IPS DF 6.9 (cell line): ENCODE data around the gene ZNF488.

Source experiments
- DNase-seq: peaks from one replicate; pipeline ENCODE4 v3.0.0-alpha.2; 2013; ENCODE audit warnings: low read depth, low spot score
- H3K27ac ChIP-seq: one replicate; pipeline ENCODE4 v1.5.1; 2013; ENCODE audit warnings: low read length, control low read depth
- H3K27me3 ChIP-seq: 2 replicates; pipeline ENCODE4 v1.6.1; 2013; ENCODE audit warnings: mild to moderate bottlenecking, low read length; ENCODE audit not compliant: control insufficient read depth, insufficient read depth
- H3K36me3 ChIP-seq: 2 replicates; pipeline ENCODE4 v1.6.1; 2013; ENCODE audit warnings: low read length; ENCODE audit not compliant: control insufficient read depth, insufficient read depth
- H3K4me1 ChIP-seq: 2 replicates; pipeline ENCODE4 v1.6.1; 2013; ENCODE audit warnings: low read length; ENCODE audit not compliant: control insufficient read depth, insufficient read depth
- H3K4me3 ChIP-seq: 2 replicates; pipeline ENCODE4 v1.5.1; 2013; ENCODE audit warnings: mild to moderate bottlenecking, low read length
- H3K9me3 ChIP-seq: 2 replicates; pipeline ENCODE4 v1.6.1; 2013; ENCODE audit warnings: low read length, inconsistent platforms; ENCODE audit not compliant: control insufficient read depth, insufficient read depth
- WGBS: extraction: QIAGEN DNeasy Blood & Tissue Kit; methylation state at CpG from one replicate; pipeline ENCODE4 v1.1.7; 2013; ENCODE audit warnings: mixed read lengths, missing lambda C conversion rate; ENCODE audit not compliant: insufficient read length, insufficient coverage; 5-methylcytosine and 5-hydroxymethylcytosine counted together

The ZNF488 gene

GRCh38 chr10:47358457-47358856 is 25.6 kb downstream of the ZNF488 start:
- no peaks in the 10 kb centered on the region for H3K9me3 ChIP-seq
- no CpG with 5 or more reads among the region's 3 CpGs for WGBS
- H3K27me3 ChIP-seq: no peaks in the 10 kb centered on the region
- no peaks in the 10 kb centered on the region for H3K36me3 ChIP-seq
- H3K4me3 ChIP-seq: no peak overlapping the region
- DNase-seq: no peak
- H3K4me1 ChIP-seq: no peaks in the 10 kb centered on the region
- H3K27ac ChIP-seq: no peak overlapping the region

- no peaks in the 10 kb centered on the region for H3K27me3 ChIP-seq
- H3K36me3 ChIP-seq: no peaks in the 10 kb centered on the region
- no peaks in the 10 kb centered on the region for H3K4me1 ChIP-seq
- WGBS: no CpG with 5 or more reads among the region's 3 CpGs
- DNase-seq: no peak
- H3K4me3 ChIP-seq: no peak overlapping the region
- no peak overlapping the region for H3K27ac ChIP-seq
- no peaks in the 10 kb centered on the region for H3K9me3 ChIP-seq
Observed at GRCh38 chr10:47357911-47358310, 26.2 kb downstream of the ZNF488 start.

GRCh38 chr10:47357131-47357582 is 26.9 kb downstream of the ZNF488 start:
- no peaks in the 10 kb centered on the region for H3K9me3 ChIP-seq
- no peak overlapping the region for H3K27ac ChIP-seq
- no peak for DNase-seq
- WGBS: no CpG with 5 or more reads among the region's 12 CpGs
- no peak overlapping the region for H3K4me3 ChIP-seq
- no peaks in the 10 kb centered on the region for H3K36me3 ChIP-seq
- no peaks in the 10 kb centered on the region for H3K27me3 ChIP-seq
- H3K4me1 ChIP-seq: no peaks in the 10 kb centered on the region

GRCh38 chr10:47356708-47357107 is 27.4 kb downstream of the ZNF488 start:
- no CpG with 5 or more reads among the region's 5 CpGs for WGBS
- Histone ChIP-seq H3K27me3 (no peaks in the 10 kb centered on the region), H3K27ac (no peak overlapping the region), H3K4me3 (no peak overlapping the region), H3K4me1 (no peaks in the 10 kb centered on the region), H3K9me3 (no peaks in the 10 kb centered on the region), H3K36me3 (no peaks in the 10 kb centered on the region)
- no peak for DNase-seq

- no peak for DNase-seq
- H3K4me1 ChIP-seq: no peaks in the 10 kb centered on the region
- H3K36me3 ChIP-seq: no peaks in the 10 kb centered on the region
- H3K27ac ChIP-seq: no peak overlapping the region
- H3K4me3 ChIP-seq: no peak overlapping the region
- no peaks in the 10 kb centered on the region for H3K27me3 ChIP-seq
- no CpG with 5 or more reads among the region's 1 CpG for WGBS
- H3K9me3 ChIP-seq: no peaks in the 10 kb centered on the region
Observed at GRCh38 chr10:47354900-47355299, 29.2 kb downstream of the ZNF488 start.

GRCh38 chr10:47354165-47354564 is 29.9 kb downstream of the ZNF488 start:
- no peak overlapping the region for H3K27ac ChIP-seq
- H3K36me3 ChIP-seq: no peaks in the 10 kb centered on the region
- no peak for DNase-seq
- H3K4me1 ChIP-seq: no peaks in the 10 kb centered on the region
- H3K27me3 ChIP-seq: no peaks in the 10 kb centered on the region
- no peaks in the 10 kb centered on the region for H3K9me3 ChIP-seq
- no peak overlapping the region for H3K4me3 ChIP-seq
- WGBS: no CpG with 5 or more reads among the region's 4 CpGs

- DNase-seq: no peak
- H3K4me1 ChIP-seq: no peaks in the 10 kb centered on the region
- WGBS: no CpG with 5 or more reads among the region's 6 CpGs
- H3K36me3 ChIP-seq: no peaks in the 10 kb centered on the region
- H3K27me3 ChIP-seq: no peaks in the 10 kb centered on the region
- H3K27ac ChIP-seq: no peak overlapping the region
- no peaks in the 10 kb centered on the region for H3K9me3 ChIP-seq
- no peak overlapping the region for H3K4me3 ChIP-seq
Observed at GRCh38 chr10:47353351-47353750, 30.7 kb downstream of the ZNF488 start.

GRCh38 chr10:47351899-47352815 is 31.9 kb downstream of the ZNF488 start:
- no peaks in the 10 kb centered on the region for H3K27me3 ChIP-seq
- no peak overlapping the region for H3K4me3 ChIP-seq
- no peak for DNase-seq
- no peaks in the 10 kb centered on the region for H3K36me3 ChIP-seq
- no peak overlapping the region for H3K27ac ChIP-seq
- no peaks in the 10 kb centered on the region for H3K4me1 ChIP-seq
- H3K9me3 ChIP-seq: no peaks in the 10 kb centered on the region
- WGBS: no CpG with 5 or more reads among the region's 14 CpGs

GRCh38 chr10:47350671-47351640 is 33.1 kb downstream of the ZNF488 start:
- H3K9me3 ChIP-seq: no peaks in the 10 kb centered on the region
- H3K27me3 ChIP-seq: no peaks in the 10 kb centered on the region
- WGBS: no CpG with 5 or more reads among the region's 39 CpGs
- H3K4me1 ChIP-seq: no peaks in the 10 kb centered on the region
- no peak overlapping the region for H3K27ac ChIP-seq
- H3K4me3 ChIP-seq: no peak overlapping the region
- H3K36me3 ChIP-seq: no peaks in the 10 kb centered on the region
- DNase-seq: no peak

GRCh38 chr10:47349941-47350371 is 34.1 kb downstream of the ZNF488 start:
- Histone ChIP-seq H3K36me3 (no peaks in the 10 kb centered on the region), H3K27ac (no peak overlapping the region), H3K9me3 (no peaks in the 10 kb centered on the region), H3K27me3 (no peaks in the 10 kb centered on the region), H3K4me1 (no peaks in the 10 kb centered on the region), H3K4me3 (no peak overlapping the region)
- no CpG with 5 or more reads among the region's 31 CpGs for WGBS
- no peak for DNase-seq
